ENCODE data around the gene MYRFL. TPM values are rescaled to one million over a fixed set of nuclear protein-coding genes. Genes with fewer than 3 reads are reported as not detected.
A peak's percentile ranks its signal among the peaks of the same experiment; 100 is the strongest.
"Not testable (repeated sequence)": the region's sequence is repeated elsewhere in the genome, so short reads cannot be mapped to it uniquely, and the experiment has no call there.

Gene MYRFL
- total RNA-seq = 1 to 10 TPM; 1.0 to 1.3 TPM
- long read RNA-seq = 0 reads

- intact Hi-C loops (cut with DNase I, micrococcal nuclease) = no loop called here
- DNase-seq (no peak), ATAC-seq (peak; percentile 71)
Measured at GRCh38 chr12:69824966-69825560, at the start of gene MYRFL. MYRFL (plus strand) TSS chr12:69825227; CDS start chr12:69825518, 291 bp downstream.

DNA sequence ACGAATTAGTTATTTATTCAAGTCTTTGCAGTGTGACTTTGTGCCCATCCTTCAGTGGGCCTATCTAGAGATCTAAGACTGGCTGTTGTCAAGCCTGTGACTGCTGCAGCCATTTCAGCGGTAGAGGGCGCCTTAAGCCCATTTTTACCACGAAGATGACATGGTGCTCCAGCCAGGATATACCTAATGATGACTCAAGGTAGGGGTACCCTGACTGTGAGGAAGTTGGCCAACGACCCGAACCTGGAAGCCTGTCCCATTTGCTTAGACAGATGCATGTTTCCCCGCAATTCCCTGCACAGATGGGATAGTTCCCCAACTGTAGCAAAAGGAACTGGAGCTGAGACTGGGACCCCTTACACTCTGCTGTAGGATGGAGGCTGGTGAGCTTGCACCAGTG, 45.1 kb upstream of the MYRFL start:
- DNase-seq = no peak
- ATAC-seq = no peak
- intact Hi-C loops (cut with DNase I, micrococcal nuclease) = no loop called here

DNA sequence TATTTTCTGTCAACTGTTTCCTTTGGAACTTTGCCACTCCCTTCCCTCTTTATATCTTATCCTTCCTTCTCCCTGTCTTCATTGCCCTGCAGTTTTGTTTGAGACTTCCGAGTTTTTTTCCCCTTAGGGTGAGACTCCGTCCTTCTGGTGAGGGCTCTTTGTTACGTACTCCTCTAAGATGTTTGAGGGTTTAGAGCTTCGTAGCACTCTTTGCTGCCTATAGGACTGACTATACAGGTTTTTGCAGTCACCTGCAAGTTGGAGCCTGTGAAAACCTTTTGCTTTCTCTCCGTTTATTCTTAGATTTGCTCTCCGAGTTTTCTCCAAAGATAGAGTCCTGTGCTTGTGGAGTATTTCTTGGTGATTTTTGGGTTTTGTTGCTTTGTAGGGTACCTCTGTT, 41.7 kb upstream of the MYRFL start:
- ATAC-seq (no peak), DNase-seq (no peak)
- intact Hi-C loops (cut with DNase I, micrococcal nuclease) = no loop called here

GRCh38 chr12:69789351-69789750, 35.7 kb upstream of the MYRFL start:
- ATAC-seq = no peak
- DNase-seq = no peak
- intact Hi-C loops (cut with DNase I, micrococcal nuclease) = no loop called here

DNA sequence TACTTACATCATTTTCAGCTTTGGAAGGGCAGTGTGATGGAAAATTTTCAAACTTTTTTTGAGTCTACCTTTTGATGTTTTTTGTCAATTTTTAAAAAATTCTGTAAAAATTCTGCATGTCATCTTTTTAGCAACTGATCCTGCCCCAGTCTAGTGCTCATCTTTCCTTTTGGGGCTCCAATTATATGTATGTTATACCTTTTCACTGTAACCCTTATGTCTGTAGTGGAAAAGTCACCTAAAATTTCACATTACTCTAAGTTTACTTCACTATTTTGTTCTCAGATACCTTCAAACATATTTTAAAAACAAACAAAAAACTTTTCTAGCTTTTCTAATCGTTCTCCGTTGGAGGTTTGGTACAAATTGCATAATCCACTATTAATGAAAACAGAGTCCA, 32.5 kb upstream of the MYRFL start:
- DNase-seq (no peak), ATAC-seq (no peak)
- intact Hi-C loops (cut with DNase I, micrococcal nuclease) = no loop called here

GRCh38 chr12:69807101-69807897, 17.7 kb upstream of the MYRFL start:
- intact Hi-C loops (cut with DNase I, micrococcal nuclease); DNase-seq; ATAC-seq: not testable (repeated sequence)

DNA sequence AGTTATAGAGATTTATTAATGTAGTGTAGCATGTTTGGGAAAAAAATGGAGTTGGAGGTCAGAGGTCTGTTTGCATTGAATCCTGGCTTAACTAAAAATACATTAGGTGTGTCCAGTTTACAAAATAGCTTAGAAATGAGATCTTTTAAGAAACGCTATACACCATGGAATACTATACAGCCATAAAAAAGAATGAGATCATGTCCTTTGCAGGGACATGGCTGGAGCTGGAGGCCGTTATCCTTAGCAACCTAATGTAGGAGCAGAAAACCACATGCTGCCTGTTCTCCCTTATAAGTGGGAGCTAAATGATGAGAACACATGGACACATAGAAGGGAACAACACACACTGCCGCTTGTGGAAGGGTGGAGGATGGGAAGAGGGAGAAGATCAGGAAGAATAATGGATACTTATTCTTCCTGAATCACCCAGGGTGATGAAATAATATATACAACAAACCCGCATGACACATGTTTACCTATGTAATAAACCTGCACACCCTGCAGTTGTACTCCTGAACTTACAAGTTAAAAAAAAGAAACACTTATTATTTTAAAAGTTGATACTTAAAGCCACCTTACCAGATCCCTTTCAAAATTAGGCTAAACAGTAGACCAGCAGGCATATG, 14.0 kb upstream of the MYRFL start:
- DNase-seq (no peak), ATAC-seq (peak; percentile 90)
- intact Hi-C loops (cut with DNase I, micrococcal nuclease) = no loop called here

DNA sequence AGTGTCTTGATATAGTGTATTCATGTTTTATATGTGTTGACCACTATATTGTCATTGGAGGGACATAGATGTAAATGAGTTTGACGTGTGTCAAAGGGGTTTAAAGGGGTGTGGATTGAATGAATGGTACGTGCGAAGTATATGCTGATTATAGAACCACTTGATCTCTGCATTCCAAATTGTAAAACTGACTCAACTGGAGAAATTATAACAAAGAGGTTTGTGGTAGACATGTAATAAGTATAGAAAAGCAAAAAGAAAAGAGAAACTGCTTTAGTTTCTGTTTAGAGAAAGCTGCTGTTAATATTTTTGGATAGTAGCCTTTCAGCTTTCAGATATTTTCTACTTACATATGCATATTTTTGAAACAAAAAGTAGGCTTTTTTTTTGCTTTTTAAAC, 8.9 kb upstream of the MYRFL start:
- intact Hi-C loops (cut with DNase I, micrococcal nuclease) = no loop called here
- DNase-seq = no peak
- no peak for ATAC-seq

DNA sequence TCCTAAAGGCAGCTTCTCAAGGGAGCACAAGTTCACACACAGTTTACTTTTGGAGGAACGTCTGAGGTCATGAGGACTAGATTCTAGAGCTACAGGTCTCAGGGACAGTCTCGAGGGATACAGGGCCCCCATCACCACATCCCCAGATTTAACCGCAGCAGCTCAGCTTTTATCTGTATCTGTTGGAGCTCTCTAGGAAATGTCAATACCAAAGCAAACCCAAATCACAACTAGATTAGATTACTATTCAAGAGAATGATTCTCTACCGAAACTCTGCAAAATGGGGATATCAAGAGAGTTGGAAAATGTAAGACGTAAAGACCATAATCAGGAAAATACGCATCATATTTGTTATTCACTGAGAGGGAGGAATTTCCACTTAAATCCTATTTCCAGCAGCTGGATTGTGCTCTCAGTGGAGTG, 4.0 kb upstream of the MYRFL start:
- peak; percentile 4 for ATAC-seq
- intact Hi-C loops (cut with DNase I, micrococcal nuclease) = no loop called here

GRCh38 chr12:69821456-69822159, 3.4 kb upstream of the MYRFL start:
- intact Hi-C loops (cut with DNase I, micrococcal nuclease) = no loop called here
- ATAC-seq (peak; percentile 43), DNase-seq (no peak)

More for the DNA sequence above, 4.0 kb upstream of the MYRFL start:
- no peak for DNase-seq

DNA sequence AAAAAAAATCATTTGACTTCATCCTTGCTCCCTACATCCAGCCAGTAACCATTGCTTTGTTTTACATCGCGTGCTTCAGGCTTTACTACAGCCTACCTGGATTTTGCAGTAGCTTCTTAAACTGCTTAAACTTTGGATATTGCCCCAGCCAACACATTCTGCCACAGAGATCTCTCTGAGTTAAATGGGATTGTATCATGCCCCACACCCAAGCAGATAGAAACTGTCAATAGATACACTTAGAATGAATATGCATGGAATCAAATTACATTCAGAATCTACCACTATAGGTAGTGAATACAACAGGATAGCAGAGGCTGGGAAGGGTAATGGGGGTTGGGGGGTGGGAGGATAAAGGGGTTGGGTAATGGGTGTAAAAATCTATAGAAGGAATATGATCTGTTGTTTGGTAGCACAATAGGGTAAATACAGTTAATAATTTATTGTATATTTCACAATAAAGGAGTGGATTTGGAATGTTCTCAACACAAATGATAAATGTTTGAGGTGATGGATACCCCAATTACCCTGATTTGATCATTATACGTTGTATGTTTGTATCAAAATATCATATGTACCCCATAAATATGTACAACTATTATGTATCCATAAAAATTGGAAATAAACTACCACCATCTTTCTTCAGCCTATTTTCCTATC, 2.7 kb upstream of the MYRFL start:
- DNase-seq (no peak), ATAC-seq (no peak)
- intact Hi-C loops (cut with DNase I, micrococcal nuclease) = no loop called here

DNA sequence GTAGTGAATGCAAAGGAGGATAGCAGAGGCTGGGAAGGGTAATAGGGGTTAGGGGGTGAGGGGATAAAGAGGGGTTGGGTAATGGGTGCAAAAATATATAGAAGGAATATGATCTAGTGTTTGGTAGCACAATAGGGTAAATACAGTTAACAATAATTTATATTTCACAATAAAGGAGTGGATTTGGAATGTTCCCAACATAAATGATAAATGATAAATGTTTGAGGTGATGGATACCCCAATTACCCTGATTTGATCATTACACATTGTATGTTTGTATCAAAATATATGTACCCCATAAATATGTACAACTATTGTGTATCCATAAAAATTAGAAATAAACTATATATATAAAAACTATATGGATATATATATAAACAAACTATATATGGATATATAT, 999 bp upstream of the MYRFL start:
- intact Hi-C loops (cut with DNase I, micrococcal nuclease) = no loop called here
- DNase-seq (no peak), ATAC-seq (no peak)

GRCh38 chr12:69828897-69829296, 3.9 kb downstream of the MYRFL start:
- ATAC-seq (no peak), DNase-seq (no peak)
- intact Hi-C loops (cut with DNase I, micrococcal nuclease) = no loop called here

DNA sequence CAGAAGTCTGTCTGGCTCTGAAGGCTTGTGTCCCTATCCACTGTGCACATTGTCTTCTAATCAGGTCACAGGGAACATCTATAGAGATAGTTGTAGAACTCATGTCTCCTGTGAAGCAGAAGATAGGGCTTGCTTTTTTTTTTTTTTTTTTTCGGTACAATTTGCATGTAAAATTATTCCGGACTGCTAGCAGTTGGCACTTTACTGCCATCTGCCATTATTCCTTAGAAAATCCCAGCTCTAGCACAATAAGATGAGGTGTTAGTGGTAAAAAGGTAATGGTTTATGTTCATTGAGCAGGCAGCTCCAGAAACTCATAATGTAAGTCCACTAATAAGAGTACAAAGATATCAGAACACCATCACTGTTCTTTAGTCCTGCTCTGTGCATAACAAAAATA, 8.7 kb downstream of the MYRFL start:
- no peak for ATAC-seq
- intact Hi-C loops (cut with DNase I, micrococcal nuclease) = no loop called here

GRCh38 chr12:69834147-69834546, 9.1 kb downstream of the MYRFL start:
- ATAC-seq (no peak), DNase-seq (no peak)
- intact Hi-C loops (cut with DNase I, micrococcal nuclease) = no loop called here

More for the DNA sequence above, 8.7 kb downstream of the MYRFL start:
- DNase-seq = no peak

GRCh38 chr12:69834576-69834975, 9.5 kb downstream of the MYRFL start:
- no peak for DNase-seq
- no peak for ATAC-seq

GRCh38 chr12:69835081-69835480, 10.1 kb downstream of the MYRFL start:
- ATAC-seq (no peak), DNase-seq (no peak)
- intact Hi-C loops (cut with DNase I, micrococcal nuclease) = no loop called here

More at GRCh38 chr12:69834576-69834975, 9.5 kb downstream of the MYRFL start:
- intact Hi-C loops (cut with DNase I, micrococcal nuclease) = no loop called here

DNA sequence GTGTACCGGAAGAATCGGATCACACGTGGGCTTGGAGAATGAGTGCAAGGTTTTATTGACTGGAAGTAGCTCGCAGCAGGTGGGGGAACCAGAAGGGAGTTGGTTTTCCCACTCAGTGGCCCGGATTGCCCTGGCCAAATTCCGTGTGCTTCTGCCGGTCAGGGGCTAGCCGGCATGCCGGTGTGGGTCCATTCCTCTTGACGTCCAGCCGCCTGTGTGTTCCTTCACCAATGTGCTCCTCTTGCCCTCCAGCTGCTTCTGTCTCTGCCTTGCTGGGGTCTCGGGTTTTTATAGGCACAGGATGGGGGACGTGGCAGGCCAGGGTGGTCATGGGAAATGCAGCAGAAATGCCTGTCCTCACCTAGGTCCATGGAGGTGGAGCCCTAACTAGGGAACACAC, 11.0 kb downstream of the MYRFL start:
- no peak for ATAC-seq
- no peak for DNase-seq
- intact Hi-C loops (cut with DNase I, micrococcal nuclease) = no loop called here

- intact Hi-C loops (cut with DNase I, micrococcal nuclease) = no loop called here
- no peak for ATAC-seq
- no peak for DNase-seq
Measured at GRCh38 chr12:69837191-69837590, 12.2 kb downstream of the MYRFL start.

Data from left colon (tissue), 2 donors.